H1 (cell line): ENCODE measurements around the gene BCL2. TPM values are rescaled to one million over a fixed set of nuclear protein-coding genes. Genes with fewer than 3 reads are reported as not detected.

Experiments
- CBX5 ChIP-seq: fragments of 300-800, 300-1000 bp; sonication (generic); IDR thresholded peaks from 2 replicates; pipeline ENCODE4 v1.7.1; 2016; ENCODE audit warnings: antibody characterized with exemption, low read length, low read depth
- CHD1 ChIP-seq: IDR thresholded peaks from 2 replicates; pipeline ENCODE4 v1.6.1; 2012; ENCODE audit warnings: low read depth, low read length, improper control_type of control experiment
- HDAC6 ChIP-seq: IDR thresholded peaks from one replicate; pipeline ENCODE4 v1.7.1; 2012; ENCODE audit warnings: low read depth, mild to moderate bottlenecking, inconsistent platforms, low read length, moderate library complexity
- KDM1A ChIP-seq: fragments of 200-600, 300-600 bp; sonication (generic); IDR thresholded peaks from 2 replicates; pipeline ENCODE4 v1.7.1; 2016; ENCODE audit warnings: mild to moderate bottlenecking, low read length, borderline replicate concordance
- RAD21 ChIP-seq, 2 experiments: IDR thresholded peaks in 1 of 2; conservative IDR thresholded peaks in 1 of 2; 2 replicates each; pipeline ENCODE4 v1.6.1; 2011; ENCODE audit warnings: low read depth in 2 of 2, low read length in 2 of 2, improper control_type of control experiment in 1 of 2, inconsistent platforms in 1 of 2, mild to moderate bottlenecking in 1 of 2, moderate library complexity in 1 of 2
- SP1 ChIP-seq: IDR thresholded peaks from 2 replicates; pipeline ENCODE4 v1.6.1; 2011; ENCODE audit warnings: low read depth, low read length
- TAF7 ChIP-seq: optimal IDR thresholded peaks from 2 replicates; pipeline ENCODE3; 2011; ENCODE audit warnings: low read depth, mild to moderate bottlenecking, inconsistent platforms, low read length, moderate library complexity, borderline replicate concordance
- polyA plus RNA-seq, 7 experiments: library from polyadenylated mRNA; depleted of rRNA in 3 of 7; stranded (reverse) in 5 of 7; unstranded in 2 of 7; fragments of >200 nt in 5 of 7; fragments of 200-250 nt in 2 of 7; gene quantifications; 1 replicate in 5 of 7; 2 replicates in 1 of 7; 4 replicates in 1 of 7; pipeline versions ENCODE4 v1.2.1 to v1.2.3, GENCODE V29; 2011 to 2013; ENCODE audit warnings: missing spikeins in 2 of 7, mixed read lengths in 2 of 7
- total RNA-seq: library from RNA; stranded (reverse); fragmentation: NEBNext Ultra II Directional; extraction: Animal tissue kit (Norgen Biotek cat#: 25700); gene quantifications from 2 replicates; pipeline ENCODE4 v1.2.1, GENCODE V29; 2021

The BCL2 gene
- total and polyA plus RNA-seq, 2 of the 8 experiments (the other 6 are each of a cell fraction or from before 2014, with no cell fraction given), result 0.59 to 4.5 TPM

DNA sequence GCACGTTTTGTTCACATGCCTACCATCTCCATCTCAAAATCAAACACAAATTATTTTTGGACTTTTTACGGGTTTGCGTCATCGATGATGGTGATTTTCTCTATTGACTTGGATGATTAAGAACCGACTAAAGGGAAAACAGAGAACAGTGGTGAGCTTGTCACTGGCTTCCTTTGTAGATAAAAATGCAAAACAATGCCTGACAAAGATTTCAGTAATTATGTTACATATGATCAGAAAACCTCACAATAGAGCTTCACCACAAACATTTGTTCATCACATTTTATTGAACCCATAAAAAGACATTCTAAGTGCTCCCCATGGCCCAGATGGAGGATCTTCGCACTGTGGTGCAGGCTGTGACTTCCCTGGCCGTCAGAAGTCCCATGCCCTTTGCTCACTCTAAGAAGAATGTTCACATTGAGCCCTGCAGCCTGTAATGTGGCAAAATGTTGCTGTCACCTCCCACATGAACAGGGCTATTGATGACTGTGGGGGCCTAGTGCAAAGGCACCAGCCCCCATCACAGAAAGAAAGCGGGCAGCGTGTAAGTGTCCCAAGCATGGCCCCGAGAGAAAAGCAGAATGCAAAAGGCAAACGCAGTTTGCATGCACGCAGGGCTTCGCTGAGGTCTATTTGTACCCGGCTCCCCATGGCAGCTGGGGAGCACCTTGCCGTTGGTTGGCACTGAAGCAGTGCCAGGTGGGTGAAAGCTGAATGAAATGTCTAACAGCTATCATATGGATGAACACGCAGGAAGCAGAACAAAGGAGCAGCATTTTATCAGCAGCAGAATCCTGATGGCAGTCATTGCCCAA lies 60.6 kb downstream of the BCL2 start (continued):
- TF ChIP-seq RAD21 (IDR thresholded peaks at IDR 0.05 in 1 of 2, conservative IDR thresholded peaks at IDR 0.05 in 1 of 2; ENCODE audit: low read depth in 2 of 2, low read length in 2 of 2), result no peak
- no peak for TF ChIP-seq SP1
- TF ChIP-seq TAF7, result no peak
- no peak for TF ChIP-seq KDM1A
- no peak for TF ChIP-seq CHD1
- no peak for TF ChIP-seq HDAC6
- no peak for TF ChIP-seq CBX5
